Activated CD4-positive, alpha-beta T cell treated with anti-CD3 and anti-CD28 coated beads, Interleukin-2, amount 50 U/mL, for 16 hours (primary cell): ENCODE data around the gene SIT1.

ENCODE experiments used
- DNase-seq: peaks from one replicate; pipeline ENCODE4 v3.0.0-alpha.2; 2020

Gene SIT1

DNA sequence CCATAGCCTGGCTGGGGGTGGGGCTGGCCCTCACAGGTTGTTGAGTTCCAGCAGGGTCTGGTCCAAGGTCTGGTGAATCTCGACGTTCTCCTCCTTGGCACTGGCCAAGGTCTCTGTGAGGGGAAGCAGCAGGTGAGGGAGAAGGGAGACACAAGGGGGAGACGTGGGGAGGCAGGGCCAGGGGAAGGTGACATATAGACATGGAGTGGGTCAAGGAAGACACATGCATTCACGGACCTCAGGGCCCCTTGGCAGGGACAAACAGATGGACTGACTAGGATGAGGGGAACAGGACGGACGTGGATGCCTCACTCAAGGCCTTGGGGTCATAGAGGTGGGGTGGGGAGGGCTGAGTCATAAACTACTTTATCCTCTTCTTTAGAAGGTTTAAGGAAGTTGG, 31.3 kb upstream of the SIT1 start:
- DNase-seq = no peak

GRCh38 chr9:35681341-35682002, 30.7 kb upstream of the SIT1 start:
- DNase-seq = no peak

- no peak for DNase-seq
These were observed 29.8 kb upstream of the SIT1 start for GRCh38 chr9:35680331-35681105.

- no peak for DNase-seq
These were observed 29.1 kb upstream of the SIT1 start for GRCh38 chr9:35679766-35680330.

DNA sequence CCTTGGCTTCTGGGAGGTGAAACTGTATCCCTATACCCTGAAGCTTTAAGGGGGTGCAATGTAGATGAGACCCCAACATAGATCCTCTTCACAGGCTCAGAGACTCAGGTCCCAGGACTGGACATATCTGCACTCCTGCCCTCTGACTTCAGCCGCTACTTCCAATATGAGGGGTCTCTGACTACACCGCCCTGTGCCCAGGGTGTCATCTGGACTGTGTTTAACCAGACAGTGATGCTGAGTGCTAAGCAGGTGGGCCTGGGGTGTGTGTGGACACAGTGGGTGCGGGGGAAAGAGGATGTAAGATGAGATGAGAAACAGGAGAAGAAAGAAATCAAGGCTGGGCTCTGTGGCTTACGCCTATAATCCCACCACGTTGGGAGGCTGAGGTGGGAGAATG, 28.4 kb upstream of the SIT1 start:
- no peak for DNase-seq

DNA sequence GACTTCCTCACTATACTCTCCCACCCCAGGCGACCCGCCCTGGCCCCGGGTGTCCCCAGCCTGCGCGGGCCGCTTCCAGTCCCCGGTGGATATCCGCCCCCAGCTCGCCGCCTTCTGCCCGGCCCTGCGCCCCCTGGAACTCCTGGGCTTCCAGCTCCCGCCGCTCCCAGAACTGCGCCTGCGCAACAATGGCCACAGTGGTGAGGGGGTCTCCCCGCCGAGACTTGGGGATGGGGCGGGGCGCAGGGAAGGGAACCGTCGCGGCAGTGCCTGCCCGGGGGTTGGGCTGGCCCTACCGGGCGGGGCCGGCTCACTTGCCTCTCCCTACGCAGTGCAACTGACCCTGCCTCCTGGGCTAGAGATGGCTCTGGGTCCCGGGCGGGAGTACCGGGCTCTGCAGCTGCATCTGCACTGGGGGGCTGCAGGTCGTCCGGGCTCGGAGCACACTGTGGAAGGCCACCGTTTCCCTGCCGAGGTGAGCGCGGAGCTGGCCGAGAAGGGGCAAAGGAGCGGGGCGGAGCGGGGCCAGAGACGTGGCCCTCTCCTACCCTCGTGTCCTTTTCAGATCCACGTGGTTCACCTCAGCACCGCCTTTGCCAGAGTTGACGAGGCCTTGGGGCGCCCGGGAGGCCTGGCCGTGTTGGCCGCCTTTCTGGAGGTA, 25.1 kb upstream of the SIT1 start:
- DNase-seq = no peak

GRCh38 chr9:35675204-35675603, 24.5 kb upstream of the SIT1 start:
- DNase-seq = no peak

- no peak for DNase-seq
These were observed 23.3 kb upstream of the SIT1 start for GRCh38 chr9:35674025-35674361.

DNA sequence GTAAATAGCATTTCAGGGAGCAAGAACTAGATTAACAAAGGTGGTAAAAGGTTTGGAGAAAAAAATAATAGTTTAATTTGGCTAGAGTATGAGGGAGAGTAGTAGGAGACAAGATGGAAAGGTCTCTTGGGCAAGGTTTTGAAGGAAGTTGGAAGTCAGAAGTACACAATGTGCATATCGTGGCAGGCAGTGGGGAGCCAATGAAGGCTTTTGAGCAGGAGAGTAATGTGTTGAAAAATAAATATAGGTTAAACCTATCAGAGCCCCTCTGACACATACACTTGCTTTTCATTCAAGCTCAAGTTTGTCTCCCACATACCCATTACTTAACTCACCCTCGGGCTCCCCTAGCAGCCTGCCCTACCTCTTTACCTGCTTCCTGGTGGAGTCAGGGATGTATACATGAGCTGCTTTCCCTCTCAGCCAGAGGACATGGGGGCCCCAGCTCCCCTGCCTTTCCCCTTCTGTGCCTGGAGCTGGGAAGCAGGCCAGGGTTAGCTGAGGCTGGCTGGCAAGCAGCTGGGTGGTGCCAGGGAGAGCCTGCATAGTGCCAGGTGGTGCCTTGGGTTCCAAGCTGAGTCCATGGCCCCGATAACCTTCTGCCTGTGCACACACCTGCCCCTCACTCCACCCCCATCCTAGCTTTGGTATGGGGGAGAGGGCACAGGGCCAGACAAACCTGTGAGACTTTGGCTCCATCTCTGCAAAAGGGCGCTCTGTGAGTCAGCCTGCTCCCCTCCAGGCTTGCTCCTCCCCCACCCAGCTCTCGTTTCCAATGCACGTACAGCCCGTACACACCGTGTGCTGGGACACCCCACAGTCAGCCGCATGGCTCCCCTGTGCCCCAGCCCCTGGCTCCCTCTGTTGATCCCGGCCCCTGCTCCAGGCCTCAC, 22.6 kb upstream of the SIT1 start, which contains the start of gene CA9:
Gene CA9 (plus strand): TSS at position 797 of the 893 bp plus-strand sequence. CDS start 32 bp downstream, at position 829.
- DNase-seq = no peak

- no peak for DNase-seq
These were observed 18.8 kb upstream of the SIT1 start for GRCh38 chr9:35669331-35670145.

DNA sequence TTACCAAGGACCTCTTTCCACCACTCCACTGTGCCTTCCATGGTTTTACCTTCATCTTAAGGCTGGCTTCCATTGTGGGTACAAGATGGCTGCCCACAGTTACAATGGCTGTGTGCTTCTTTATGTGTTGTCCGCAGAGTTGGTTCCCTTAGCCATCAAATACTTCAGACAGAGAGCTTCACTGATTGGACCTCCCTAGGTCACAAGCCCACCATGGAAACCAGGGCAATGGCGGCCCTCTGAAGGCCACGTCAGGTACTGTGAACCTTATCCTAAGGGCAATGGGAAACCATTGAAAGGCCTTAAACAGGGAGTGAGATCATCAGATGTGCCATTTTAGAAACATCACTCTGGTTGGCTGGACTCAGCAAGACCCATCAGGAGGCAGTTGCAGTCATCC, 17.2 kb upstream of the SIT1 start:
- no peak for DNase-seq

- DNase-seq = no peak
These were observed 15.8 kb upstream of the SIT1 start for GRCh38 chr9:35666549-35666948.

GRCh38 chr9:35666045-35666444, 15.3 kb upstream of the SIT1 start:
- no peak for DNase-seq

DNA sequence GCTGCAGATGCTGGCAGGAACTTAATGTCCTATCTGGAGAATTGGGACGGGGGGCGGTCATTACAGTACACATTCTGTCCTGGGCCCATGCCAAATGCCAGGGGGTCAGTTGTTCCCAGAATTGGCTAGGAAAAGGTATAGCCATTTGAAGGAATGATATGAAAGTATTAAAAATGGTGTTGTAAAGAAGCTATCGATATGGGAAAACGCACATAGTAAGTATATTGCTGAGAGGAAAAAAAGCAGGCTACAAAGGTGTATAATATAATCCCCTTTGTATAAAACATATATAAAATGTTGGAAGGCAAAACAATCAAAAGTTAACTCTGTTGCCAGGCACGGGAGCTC, 14.7 kb upstream of the SIT1 start:
- no peak for DNase-seq

DNA sequence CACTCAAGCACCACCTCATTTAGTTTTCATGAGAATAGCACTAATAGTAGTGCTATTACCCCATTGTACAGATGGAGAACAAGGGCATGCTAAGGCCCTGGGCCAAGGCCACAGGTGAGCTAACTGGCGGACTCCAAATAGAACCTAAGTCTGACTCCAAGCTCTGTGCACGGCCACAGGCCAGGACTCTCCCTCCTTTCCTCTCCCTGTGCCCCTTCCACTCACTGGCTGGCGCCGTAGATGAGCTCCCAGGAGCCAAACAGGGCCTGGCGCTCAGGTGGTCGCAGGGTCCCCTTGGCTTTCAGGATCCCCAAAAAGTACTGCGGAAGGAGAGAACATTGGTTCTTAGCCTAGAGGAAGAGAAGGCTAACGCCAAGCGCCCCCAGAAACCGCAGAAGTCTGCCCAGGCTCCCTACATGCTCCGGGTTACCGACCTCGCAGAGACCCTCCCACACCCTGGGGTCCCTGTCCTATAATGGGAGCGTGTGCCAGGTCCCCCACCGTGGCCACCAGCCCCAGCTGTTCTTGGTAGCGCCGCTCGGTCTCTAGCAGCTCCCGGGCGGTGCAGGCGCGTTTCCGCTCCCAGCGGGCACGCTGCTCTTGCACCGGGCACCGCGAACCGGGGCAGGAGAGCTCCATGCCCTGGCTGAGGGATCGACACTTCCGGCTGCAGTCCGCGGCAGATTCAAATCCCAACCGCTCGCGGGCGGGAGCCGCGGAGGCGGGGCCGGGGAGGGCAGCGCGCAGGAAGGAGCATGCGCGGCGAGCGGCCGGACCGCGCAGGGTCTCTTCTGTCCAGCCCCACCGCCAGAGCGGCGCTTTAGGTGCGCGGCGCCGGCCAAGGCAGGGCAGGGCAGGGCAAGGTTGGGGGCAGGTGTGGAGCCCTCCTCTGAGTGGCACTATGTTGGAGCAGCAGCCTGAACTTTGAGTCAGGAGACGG, 14.1 kb upstream of the SIT1 start, which contains the start of gene ARHGEF39:
Gene ARHGEF39 (minus strand): TSS at position 665 of the 940 bp plus-strand sequence. CDS start 26 bp downstream, at position 639.
- DNase-seq = peak; percentile 86

GRCh38 chr9:35662437-35662836, 11.7 kb upstream of the SIT1 start:
- no peak for DNase-seq

DNA sequence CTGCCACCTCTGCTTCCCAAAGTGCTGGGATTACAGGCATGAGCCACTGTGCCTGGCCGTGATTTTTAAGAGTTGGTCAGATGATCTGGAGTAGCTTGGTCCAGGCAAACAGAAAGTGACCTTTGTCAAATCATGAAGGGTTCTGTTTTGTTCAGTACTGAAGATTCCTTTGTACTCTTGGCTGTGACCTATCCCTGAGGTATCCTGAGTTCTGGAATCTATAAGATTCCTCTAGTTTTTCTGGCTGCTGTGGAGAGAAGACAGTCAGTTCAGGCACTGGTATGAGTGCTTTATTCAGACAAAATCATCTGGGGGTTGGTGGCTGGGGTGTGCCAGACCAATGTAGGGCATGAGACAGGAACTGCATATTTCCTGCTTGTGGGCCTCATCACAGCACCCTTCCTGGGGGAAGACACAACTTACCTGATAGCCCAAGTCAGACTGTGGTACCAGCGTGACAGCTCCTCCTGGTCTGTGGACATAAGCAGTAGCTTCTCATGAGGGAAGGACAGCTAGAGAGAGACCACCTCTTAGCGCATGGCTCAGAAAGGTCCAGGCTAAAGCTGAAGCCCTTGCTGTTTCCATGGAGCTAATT, 11.1 kb upstream of the SIT1 start:
- DNase-seq = peak; percentile 39

GRCh38 chr9:35660966-35661415, 10.3 kb upstream of the SIT1 start:
- no peak for DNase-seq

GRCh38 chr9:35659340-35659739, 8.6 kb upstream of the SIT1 start:
- no peak for DNase-seq

DNA sequence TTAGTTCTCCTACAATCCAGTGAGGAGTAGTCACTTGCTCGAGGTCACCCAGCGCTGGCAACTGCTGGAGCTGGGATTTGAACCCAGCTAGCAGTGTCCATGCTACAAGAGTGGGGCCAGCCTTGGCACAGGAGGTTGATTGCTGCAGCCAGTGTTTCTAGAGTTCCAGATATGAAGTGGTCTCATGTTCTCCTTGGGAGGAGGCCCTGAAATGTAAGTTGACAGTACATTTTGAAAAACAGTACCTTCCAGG, 8.2 kb upstream of the SIT1 start:
- DNase-seq = peak; percentile 36
